HG02623 (cell line): ENCODE data around the gene IGSF9B.

Source experiments
- ATAC-seq: cut with Tn5 transposase; IDR thresholded peaks from one replicate; pipeline ENCODE4 v1.9.1; 2021; ENCODE audit warnings: moderate library complexity; ENCODE audit not compliant: unreplicated experiment

Gene IGSF9B

GRCh38 chr11:133984828-133985227 is 28.1 kb upstream of the IGSF9B start:
- no peak for ATAC-seq

GRCh38 chr11:133983660-133984316 is 27.0 kb upstream of the IGSF9B start:
- ATAC-seq, result no peak

- no peak for ATAC-seq
Observed at GRCh38 chr11:133982876-133983275, 26.1 kb upstream of the IGSF9B start.

- ATAC-seq, result no peak
Observed at GRCh38 chr11:133982151-133982550, 25.4 kb upstream of the IGSF9B start.

GRCh38 chr11:133981156-133981555 is 24.4 kb upstream of the IGSF9B start:
- ATAC-seq, result no peak

GRCh38 chr11:133980665-133981064 is 23.9 kb upstream of the IGSF9B start:
- ATAC-seq, result no peak

GRCh38 chr11:133978794-133979193 is 22.0 kb upstream of the IGSF9B start:
- ATAC-seq, result no peak

- peak; percentile 97 for ATAC-seq
Observed at GRCh38 chr11:133977067-133977677, 20.4 kb upstream of the IGSF9B start.

GRCh38 chr11:133975488-133975849 is 18.7 kb upstream of the IGSF9B start:
- ATAC-seq, result no peak

- ATAC-seq, result no peak
Observed at GRCh38 chr11:133974836-133975487, 18.2 kb upstream of the IGSF9B start.

GRCh38 chr11:133971881-133972280 is 15.1 kb upstream of the IGSF9B start:
- no peak for ATAC-seq

GRCh38 chr11:133969112-133969511 is 12.3 kb upstream of the IGSF9B start:
- no peak for ATAC-seq

GRCh38 chr11:133968300-133968699 is 11.5 kb upstream of the IGSF9B start:
- ATAC-seq, result no peak

GRCh38 chr11:133967599-133968238 is 11.0 kb upstream of the IGSF9B start:
- ATAC-seq, result no peak

- no peak for ATAC-seq
Observed at GRCh38 chr11:133966921-133967598, 10.3 kb upstream of the IGSF9B start.

GRCh38 chr11:133966172-133966651 is 9.4 kb upstream of the IGSF9B start:
- ATAC-seq, result no peak

GRCh38 chr11:133965031-133965601 is 8.3 kb upstream of the IGSF9B start:
- no peak for ATAC-seq

GRCh38 chr11:133964356-133964755 is 7.6 kb upstream of the IGSF9B start:
- ATAC-seq, result no peak

- ATAC-seq, result no peak
Observed at GRCh38 chr11:133961890-133962289, 5.1 kb upstream of the IGSF9B start.

- ATAC-seq, result no peak
Observed at GRCh38 chr11:133957900-133958299, 1.1 kb upstream of the IGSF9B start.

GRCh38 chr11:133955945-133956421 is 785 bp downstream of the IGSF9B start:
- ATAC-seq, result no peak
